BJ (cell line): ENCODE measurements around the gene FAM219A. TPM values are rescaled to one million over a fixed set of nuclear protein-coding genes. Genes with fewer than 3 reads are reported as not detected.

Experiments used
- CTCF ChIA-PET: fragments of 350-600 bp; formaldehyde crosslinking; extraction: SDS; loops from one replicate; lab custom pipeline; 2021; ENCODE audit warnings: antibody characterized with exemption, inconsistent platforms; lab: Yijun Ruan, JAX
- POLR2A ChIA-PET: fragments of 300-600 bp; sonication (Branson Sonifier 250); formaldehyde crosslinking; extraction: SDS; loops from one replicate; lab custom pipeline; 2021; ENCODE audit warnings: antibody characterized with exemption; lab: Charles Lee
- DNase-seq: peaks from one replicate; pipeline ENCODE4 v3.0.0-alpha.2; 2011; ENCODE audit warnings: low read depth
- H3K27me3 ChIP-seq: 2 replicates; pipeline ENCODE4 v1.6.0; 2011; ENCODE audit warnings: low read length; ENCODE audit not compliant: control insufficient read depth, insufficient read depth
- H3K36me3 ChIP-seq: 2 replicates; pipeline ENCODE4 v1.5.1; 2011; ENCODE audit warnings: low read length; ENCODE audit not compliant: control insufficient read depth, insufficient read depth
- H3K4me3 ChIP-seq: 2 replicates; pipeline ENCODE4 v1.5.1; 2011; ENCODE audit warnings: low read depth, mild to moderate bottlenecking, control low read depth, low read length
- polyA plus RNA-seq: library from polyadenylated mRNA; depleted of rRNA; stranded (reverse); fragments of >200 nt; gene quantifications from 2 replicates; pipeline ENCODE4 v1.2.3, GENCODE V29; 2011
- TF ChIP-seq, protein P1 (sequence below): IDR thresholded peaks from 2 replicates; pipeline ENCODE4 v1.5.1; 2011; ENCODE audit warnings: low read depth, mild to moderate bottlenecking, control low read depth, inconsistent platforms, low read length, moderate library complexity; ENCODE audit not compliant: insufficient read depth

The FAM219A gene
- polyA plus RNA-seq, 1 experiment: 17.8 TPM

DNA sequence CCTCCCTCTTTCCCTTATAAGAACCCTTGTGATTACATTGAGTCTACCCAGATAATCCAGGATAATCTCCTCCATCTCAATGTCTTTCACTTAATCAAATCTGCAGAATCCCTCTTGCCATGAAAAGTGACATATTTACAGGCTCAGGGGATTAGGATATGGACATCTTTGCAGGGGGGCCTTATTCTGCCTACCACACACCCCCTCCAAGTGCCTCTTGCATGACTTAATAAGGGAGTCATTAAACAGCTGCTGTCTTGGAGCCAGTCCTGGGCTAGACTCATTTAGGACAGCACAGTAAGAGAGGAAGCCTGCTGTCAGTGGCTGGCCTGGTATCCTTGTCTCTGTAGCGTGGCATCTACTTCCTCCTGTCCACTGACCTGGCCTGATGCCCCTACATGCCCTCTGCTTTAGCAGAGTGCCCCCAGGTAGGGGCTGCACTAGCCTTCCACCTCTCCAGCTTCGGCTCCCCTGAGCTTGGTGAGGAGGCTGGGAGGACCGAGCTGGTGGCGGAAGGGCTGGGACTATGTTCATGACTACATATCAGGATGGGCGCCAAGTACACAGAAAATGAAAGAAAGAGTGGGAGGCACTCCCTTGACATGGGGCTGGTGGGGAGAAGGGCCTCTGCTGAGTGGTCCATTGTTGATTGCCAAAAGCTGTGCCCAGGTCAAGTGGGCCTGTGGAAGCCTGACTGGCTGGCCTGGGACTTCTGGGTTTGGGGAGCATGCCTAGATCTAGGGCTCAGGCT lies 47.2 kb upstream of the FAM219A start:
- CTCF ChIA-PET: interaction anchor here (0.8 to 2.7 kb wide), 4 partner anchors 41 to 102 kb away, joined by 3 to 10 read pairs (median 6); no protein-coding TSS in a partner anchor
- DNase-seq: no peak
- POLR2A ChIA-PET: no interaction called here
- Histone ChIP-seq H3K36me3 (no peaks in the 10 kb centered on the region), H3K4me3 (no peak overlapping the region), H3K27me3 (peaks cover 9% of the 10 kb centered on the region)
- TF ChIP-seq, protein P1, sequence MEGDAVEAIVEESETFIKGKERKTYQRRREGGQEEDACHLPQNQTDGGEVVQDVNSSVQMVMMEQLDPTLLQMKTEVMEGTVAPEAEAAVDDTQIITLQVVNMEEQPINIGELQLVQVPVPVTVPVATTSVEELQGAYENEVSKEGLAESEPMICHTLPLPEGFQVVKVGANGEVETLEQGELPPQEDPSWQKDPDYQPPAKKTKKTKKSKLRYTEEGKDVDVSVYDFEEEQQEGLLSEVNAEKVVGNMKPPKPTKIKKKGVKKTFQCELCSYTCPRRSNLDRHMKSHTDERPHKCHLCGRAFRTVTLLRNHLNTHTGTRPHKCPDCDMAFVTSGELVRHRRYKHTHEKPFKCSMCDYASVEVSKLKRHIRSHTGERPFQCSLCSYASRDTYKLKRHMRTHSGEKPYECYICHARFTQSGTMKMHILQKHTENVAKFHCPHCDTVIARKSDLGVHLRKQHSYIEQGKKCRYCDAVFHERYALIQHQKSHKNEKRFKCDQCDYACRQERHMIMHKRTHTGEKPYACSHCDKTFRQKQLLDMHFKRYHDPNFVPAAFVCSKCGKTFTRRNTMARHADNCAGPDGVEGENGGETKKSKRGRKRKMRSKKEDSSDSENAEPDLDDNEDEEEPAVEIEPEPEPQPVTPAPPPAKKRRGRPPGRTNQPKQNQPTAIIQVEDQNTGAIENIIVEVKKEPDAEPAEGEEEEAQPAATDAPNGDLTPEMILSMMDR: no peak

DNA sequence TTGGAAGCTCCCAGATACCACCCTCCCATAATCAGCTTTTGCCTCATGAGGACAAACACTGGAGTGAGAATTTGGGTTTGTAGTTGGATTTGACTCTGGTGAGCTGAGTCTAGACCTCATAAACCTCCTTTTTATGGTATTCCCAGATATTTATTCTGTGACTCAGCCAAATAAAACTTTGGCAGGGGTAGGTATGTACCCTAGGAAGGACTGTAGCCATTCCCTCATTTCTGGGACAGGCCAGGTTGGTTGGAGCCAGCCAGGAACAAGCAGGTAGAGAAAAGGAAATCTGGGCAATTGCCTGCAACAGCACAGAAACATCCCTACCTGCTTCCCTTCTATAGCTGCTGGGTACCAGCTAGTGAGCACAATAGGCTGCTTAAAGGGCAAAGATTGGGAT lies 45.0 kb upstream of the FAM219A start:
- ChIA-PET CTCF (interaction anchor here (0.7 to 5.0 kb wide), 7 partner anchors 10 to 99 kb away, joined by 3 to 79 read pairs (median 28); no protein-coding TSS in a partner anchor), POLR2A (no interaction called here)
- H3K4me3 ChIP-seq: no peak overlapping the region
- no peak for DNase-seq
- H3K36me3 ChIP-seq: no peaks in the 10 kb centered on the region
- peaks cover 7% of the 10 kb centered on the region for H3K27me3 ChIP-seq
- TF ChIP-seq, protein P1: no peak

DNA sequence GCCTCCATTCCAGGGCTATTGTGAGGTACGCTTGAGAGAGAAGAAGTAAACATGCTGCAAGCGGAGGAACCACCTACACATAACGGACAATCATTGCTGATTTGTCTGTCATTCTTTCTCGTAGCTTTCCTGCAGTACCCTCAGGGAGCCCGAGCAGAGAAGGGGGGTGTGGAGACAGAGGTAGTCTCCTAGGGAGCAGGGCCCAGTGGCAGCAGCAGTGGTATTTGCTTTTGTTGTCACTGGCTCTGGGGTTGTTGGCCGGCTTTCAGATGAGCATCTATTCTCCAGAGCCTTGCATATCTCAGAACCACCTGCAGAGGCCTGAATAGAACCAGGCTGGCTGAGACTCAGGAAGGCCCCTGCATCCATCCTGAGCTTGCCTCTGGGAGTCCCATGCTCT lies 44.5 kb upstream of the FAM219A start:
- TF ChIP-seq, protein P1: no peak
- Histone ChIP-seq H3K27me3 (peaks cover 7% of the 10 kb centered on the region), H3K36me3 (no peaks in the 10 kb centered on the region), H3K4me3 (no peak overlapping the region)
- DNase-seq: no peak
- CTCF ChIA-PET: interaction anchor here (0.7 to 5.0 kb wide), 11 partner anchors 7 to 101 kb away, joined by 3 to 79 read pairs (median 11); no protein-coding TSS in a partner anchor
- POLR2A ChIA-PET: no interaction called here

DNA sequence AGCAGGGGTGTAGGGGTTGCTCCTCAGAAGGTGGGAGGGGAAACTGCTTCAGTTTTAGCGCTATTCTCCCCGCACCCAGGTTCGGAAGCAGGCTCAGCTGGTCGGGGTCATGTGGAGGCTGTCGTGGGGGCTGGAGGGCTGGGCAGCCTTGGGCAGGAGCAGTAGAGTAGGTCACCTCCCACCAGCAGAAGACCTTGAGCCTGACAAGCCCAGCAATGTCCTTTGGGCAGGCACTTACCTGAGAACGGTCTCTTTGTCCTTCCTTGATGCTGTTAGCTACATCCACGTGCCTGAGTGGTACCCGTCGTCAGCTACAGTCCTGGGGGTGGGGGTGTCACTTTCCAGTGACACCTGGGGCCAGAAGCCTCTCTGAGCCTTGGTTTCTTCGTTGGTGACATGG lies 44.1 kb upstream of the FAM219A start:
- TF ChIP-seq, protein P1: no peak
- no peak for DNase-seq
- POLR2A ChIA-PET: no interaction called here
- Histone ChIP-seq H3K36me3 (no peaks in the 10 kb centered on the region), H3K4me3 (no peak overlapping the region), H3K27me3 (peaks cover 8% of the 10 kb centered on the region)
- CTCF ChIA-PET: interaction anchor here (0.7 to 5.0 kb wide), 17 partner anchors 8 to 108 kb away, joined by 3 to 79 read pairs (median 8); no protein-coding TSS in a partner anchor

DNA sequence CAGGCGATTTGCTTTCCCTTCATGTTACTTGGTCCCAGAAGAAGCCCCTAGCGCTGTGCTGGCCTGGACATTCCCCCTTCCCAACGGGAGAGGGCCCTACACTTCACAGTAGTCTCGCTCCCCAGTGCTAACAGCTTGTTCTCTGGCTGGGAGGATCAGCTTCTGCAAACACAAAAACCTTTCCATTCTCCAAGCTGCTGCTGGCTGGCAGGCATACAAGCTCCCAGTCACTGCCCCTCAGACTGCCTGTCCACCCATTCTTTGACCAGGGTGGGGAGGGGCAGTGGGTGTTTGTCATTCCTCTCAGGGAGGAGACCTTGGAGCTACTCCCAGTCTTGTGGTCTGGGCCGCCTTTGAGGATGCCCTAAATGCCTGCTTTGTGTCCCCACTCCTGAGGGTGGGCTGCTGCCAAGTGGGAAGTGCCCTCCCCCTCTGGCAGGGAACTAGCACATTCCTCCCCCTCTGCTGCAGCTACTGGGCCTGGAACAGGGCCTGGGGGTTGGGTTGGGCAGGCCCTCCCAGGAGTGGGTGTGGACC lies 43.6 kb upstream of the FAM219A start:
- ChIA-PET POLR2A (no interaction called here), CTCF (interaction anchor here (0.7 to 5.0 kb wide), 25 partner anchors 8 to 170 kb away, joined by 3 to 79 read pairs (median 6); partner anchors contain the start of gene ENHO)
- TF ChIP-seq, protein P1: peak; percentile 46
- H3K27me3 ChIP-seq: peaks cover 8% of the 10 kb centered on the region
- DNase-seq: peak; percentile 16
- H3K36me3 ChIP-seq: no peaks in the 10 kb centered on the region
- H3K4me3 ChIP-seq: no peak overlapping the region
